GM21529 (cell line): ENCODE measurements around the gene STAG2.

Experiments used
- ATAC-seq: cut with Tn5 transposase; IDR thresholded peaks from one replicate; pipeline ENCODE4 v1.9.1; 2021; ENCODE audit not compliant: unreplicated experiment

Gene STAG2

GRCh38 chrX:123973921-123974320 lies 12.4 kb downstream of the STAG2 start:
- ATAC-seq = no peak

- ATAC-seq = no peak
Observed at GRCh38 chrX:123975180-123975579, 13.7 kb downstream of the STAG2 start.

GRCh38 chrX:123976706-123977316 lies 15.3 kb downstream of the STAG2 start:
- no peak for ATAC-seq

DNA sequence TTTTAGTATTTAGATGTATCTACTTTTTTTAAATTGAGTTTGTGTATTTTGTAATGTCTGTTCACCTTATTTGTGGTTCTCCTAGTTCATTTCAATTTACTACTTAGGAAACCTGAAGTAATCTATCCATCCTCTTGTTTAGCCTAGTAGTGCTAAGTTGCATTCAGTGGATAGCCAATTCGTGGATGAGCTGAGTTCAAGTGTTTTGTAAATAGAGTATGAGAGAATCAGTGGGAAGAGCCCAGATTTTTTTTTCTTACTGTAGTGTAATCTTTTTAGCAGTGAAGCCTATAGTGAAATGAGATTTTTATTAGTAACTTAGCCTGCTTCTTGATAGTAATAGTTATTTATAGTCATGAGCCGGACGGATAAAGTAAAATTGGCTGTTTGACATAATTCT lies 21.7 kb downstream of the STAG2 start:
- no peak for ATAC-seq

DNA sequence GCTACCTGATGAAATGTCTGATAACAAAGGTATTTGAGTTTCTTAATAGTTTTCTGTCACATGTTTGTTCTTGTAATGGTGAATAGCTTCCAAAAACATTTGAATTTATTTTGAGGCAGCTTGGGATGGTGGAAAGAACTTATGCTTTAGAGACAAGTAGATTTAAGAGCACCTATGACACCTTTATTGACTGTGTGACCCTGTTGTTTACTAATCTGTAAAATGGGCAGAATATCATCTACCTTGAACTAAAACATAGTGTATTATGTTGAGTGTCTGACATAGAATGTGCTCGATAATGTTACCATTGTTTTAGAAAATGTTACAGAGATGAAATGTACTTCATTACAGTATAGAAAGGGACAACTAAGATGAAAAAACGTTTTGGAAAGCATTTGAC lies 24.9 kb downstream of the STAG2 start:
- no peak for ATAC-seq

GRCh38 chrX:123988423-123989111 lies 27.1 kb downstream of the STAG2 start:
- ATAC-seq = no peak

- no peak for ATAC-seq
Observed at GRCh38 chrX:123989235-123989634, 27.7 kb downstream of the STAG2 start.

GRCh38 chrX:123990169-123990568 lies 28.7 kb downstream of the STAG2 start:
- ATAC-seq = peak; percentile 32

DNA sequence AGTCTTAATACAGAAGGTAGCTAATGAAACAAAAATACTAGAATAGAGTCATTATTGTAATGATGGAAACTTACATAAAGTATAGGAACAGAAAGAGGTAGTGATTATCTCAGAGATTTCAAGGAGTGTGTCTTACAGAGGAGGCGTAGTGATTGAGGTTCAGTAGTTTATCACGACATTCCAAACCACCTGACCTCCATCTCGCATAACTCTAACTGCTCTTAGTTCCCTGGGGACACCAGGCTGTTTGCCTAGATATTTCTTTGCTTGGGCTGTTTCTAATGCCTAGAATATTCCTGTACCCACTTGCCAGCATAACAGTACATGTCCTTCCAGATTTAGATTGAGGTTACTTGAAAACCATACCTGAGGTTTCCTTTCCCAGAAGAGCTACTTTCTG lies 29.1 kb downstream of the STAG2 start:
- peak; percentile 46 for ATAC-seq

GRCh38 chrX:123993326-123993725 lies 31.8 kb downstream of the STAG2 start:
- no peak for ATAC-seq

GRCh38 chrX:123993904-123994635 lies 32.6 kb downstream of the STAG2 start:
- ATAC-seq = no peak

GRCh38 chrX:123994730-123995129 lies 33.2 kb downstream of the STAG2 start:
- ATAC-seq = no peak

- ATAC-seq = no peak
Observed at GRCh38 chrX:124001581-124001980, 40.1 kb downstream of the STAG2 start.

GRCh38 chrX:124005228-124005627 lies 43.7 kb downstream of the STAG2 start:
- ATAC-seq = no peak

DNA sequence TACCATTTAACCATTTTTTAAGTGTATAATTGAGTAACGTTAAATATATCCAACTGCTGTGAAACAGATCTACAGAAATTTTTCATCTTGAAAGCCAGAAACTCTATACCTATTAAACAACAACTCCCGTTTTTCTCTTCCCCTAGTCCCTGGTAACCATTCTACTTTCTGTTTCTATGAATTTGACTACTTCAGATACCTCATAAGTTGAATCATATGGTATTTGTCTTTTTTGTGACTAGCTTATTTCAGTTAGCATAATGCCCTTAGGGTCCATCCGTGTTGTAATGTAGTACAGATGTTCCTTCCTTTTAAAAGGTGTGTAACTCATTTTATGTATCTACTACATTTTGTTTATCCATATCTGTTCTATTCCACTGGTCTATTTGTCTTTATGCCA lies 48.7 kb downstream of the STAG2 start:
- peak; percentile 77 for ATAC-seq

- peak; percentile 26 for ATAC-seq
Observed at GRCh38 chrX:124010566-124010965, 49.1 kb downstream of the STAG2 start.

DNA sequence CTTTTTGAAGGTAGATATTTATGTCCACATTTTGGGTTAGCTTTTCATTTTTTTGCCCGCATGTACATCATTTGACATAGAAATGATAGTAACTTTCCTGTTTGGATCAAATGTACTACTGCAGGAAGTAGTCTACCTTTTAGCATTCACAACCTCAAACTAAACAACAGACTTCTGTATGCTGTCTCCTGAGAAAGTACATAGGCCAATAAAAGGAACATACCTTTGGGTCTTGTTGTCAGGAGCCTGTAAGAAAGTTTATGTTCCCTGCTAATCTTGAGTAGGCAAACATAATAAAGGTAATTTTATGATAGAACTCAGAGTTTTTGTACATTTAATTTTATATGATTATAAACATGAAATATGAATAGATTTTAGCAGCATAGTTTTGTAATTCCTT lies 54.2 kb downstream of the STAG2 start:
- no peak for ATAC-seq

DNA sequence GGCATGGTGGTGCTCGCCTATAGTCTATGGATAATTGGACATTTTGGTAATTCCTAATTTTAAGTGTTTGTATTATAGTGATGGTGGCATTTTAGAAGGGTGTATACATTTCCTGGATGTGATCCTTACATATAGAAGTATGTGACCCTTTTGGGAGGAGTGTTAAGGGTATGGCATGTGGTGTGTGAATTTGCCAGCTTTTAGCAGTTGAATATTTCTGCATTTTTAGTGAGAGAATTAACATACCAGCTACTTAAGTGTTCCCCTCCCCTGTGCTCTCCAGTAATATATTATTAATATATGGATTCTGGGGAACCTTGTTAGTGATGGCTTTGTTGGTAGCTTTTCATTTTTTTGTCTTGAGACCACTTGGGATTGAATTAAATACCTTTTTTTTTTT lies 55.3 kb downstream of the STAG2 start:
- ATAC-seq = no peak

GRCh38 chrX:124018023-124018422 lies 56.5 kb downstream of the STAG2 start:
- ATAC-seq = no peak

DNA sequence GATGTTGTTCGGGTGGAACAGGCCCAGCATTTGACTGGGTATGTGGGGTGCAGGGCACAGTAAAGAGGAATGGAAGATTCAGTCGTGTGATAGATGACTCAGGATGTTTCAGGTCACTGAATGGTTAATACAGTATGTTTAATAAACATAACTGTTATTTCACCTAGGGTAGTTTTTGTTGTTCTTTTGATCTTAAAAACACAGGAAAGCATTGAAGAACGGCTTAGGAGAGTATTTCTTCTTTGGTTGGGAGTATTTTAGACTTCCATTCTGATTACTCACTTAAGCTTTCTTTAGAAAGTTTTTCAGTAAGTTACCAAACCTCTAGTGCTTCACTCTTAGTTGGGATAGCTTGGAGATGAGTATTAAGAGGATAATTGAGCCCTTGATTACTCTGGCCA lies 62.3 kb downstream of the STAG2 start:
- no peak for ATAC-seq

DNA sequence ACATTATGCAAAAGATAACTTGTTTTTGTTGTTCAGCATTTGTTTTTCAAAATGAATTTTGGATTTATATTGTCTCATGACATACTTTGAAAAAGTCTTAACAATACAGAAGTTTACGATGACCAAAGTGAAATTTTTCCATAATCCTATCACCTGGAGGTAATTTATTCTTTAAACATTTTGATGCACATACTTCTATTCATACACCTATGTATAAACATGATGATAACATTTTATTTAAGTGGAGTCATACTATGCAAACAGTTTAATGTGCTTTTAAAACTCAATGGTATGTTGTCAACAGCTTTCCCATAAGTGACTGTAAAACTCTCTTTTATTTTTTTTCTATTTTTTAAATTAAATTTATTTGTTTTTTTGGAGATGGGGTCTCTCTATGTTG lies 65.0 kb downstream of the STAG2 start:
- ATAC-seq = no peak

DNA sequence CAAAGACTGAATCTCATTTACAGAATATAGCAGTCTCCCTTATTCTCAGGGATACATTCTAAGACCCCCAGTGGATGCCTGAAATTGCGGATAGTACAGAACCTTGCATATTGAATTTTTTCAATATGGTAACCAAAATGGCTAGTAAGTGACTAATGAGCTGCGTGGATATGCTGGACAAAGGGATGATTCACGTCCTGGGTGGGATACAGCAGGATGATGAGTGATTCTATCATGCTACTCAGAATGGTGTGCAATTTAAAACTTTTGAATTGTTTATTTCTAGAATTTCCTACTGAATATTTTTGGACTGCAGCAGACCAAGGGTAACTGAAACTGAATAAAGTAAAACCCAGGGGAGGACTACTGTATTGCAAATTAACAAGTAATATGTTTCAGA lies 66.7 kb downstream of the STAG2 start:
- ATAC-seq = no peak
